Peyer's patch (tissue), 4 donors: ENCODE data around the gene GCLC. TPM values are rescaled to one million over a fixed set of nuclear protein-coding genes. Genes with fewer than 3 reads are reported as not detected.
"Not testable (repeated sequence)": the region's sequence is repeated elsewhere in the genome, so short reads cannot be mapped to it uniquely, and the experiment has no call there.

Source experiments
- DNase-seq, 3 donors: peaks; one replicate each; pipeline ENCODE4 v3.0.0-alpha.2; 2017 to 2019
- H3K27ac ChIP-seq, 4 donors: fragments of 200-600 bp; sonication (generic); one replicate each; pipeline ENCODE4 v1.5.1; 2016 to 2019
- H3K27me3 ChIP-seq, 2 donors: fragments of 200-600 bp; sonication (generic); one replicate each; pipeline ENCODE4 v1.5.1; 2019
- H3K36me3 ChIP-seq, 3 donors: fragments of 200-600 bp; sonication (generic); one replicate each; pipeline ENCODE4 v1.5.1; 2016 to 2019
- H3K4me1 ChIP-seq, 4 donors: fragments of 200-600 bp; sonication (generic); one replicate each; pipeline ENCODE4 v1.5.1; 2016 to 2019
- H3K4me3 ChIP-seq, 4 donors: fragments of 200-600 bp; sonication (generic); 1 replicate in 3 of 4; 2 replicates in 1 of 4; pipeline ENCODE4 v1.5.1; 2016 to 2019; ENCODE audit warnings: mild to moderate bottlenecking in 1 of 4
- H3K9me3 ChIP-seq, 4 donors: fragments of 200-600 bp; sonication (generic); one replicate each; pipeline ENCODE4 v1.5.1; 2016 to 2019; ENCODE audit warnings: mild to moderate bottlenecking in 1 of 4
- POLR2A ChIP-seq, 2 donors: fragments of 450-650 bp; IDR thresholded peaks; one replicate each; pipeline ENCODE4 v1.5.1; 2017; ENCODE audit warnings: antibody characterized with exemption in 2 of 2, mild to moderate bottlenecking in 2 of 2, moderate library complexity in 2 of 2
- total RNA-seq, 4 donors: library from RNA; depleted of rRNA; stranded (reverse); fragments of >200 nt; gene quantifications; one replicate each; pipeline ENCODE4 v1.1.0, GENCODE V29; 2016
- TF ChIP-seq, protein P1 (sequence below), 6 experiments: fragments of 450-650 bp in 4 of 6; fragments of 200-600 bp in 2 of 6; sonication (generic) in 1 of 6; IDR thresholded peaks; one replicate each; pipeline ENCODE4 v1.5.1; 2017 to 2019; ENCODE audit warnings: antibody characterized with exemption in 6 of 6, mild to moderate bottlenecking in 3 of 6, moderate library complexity in 1 of 6

GCLC gene
- total RNA-seq, 4 donors from 2014 or later = 77.5 to 143 (median 126) TPM

DNA sequence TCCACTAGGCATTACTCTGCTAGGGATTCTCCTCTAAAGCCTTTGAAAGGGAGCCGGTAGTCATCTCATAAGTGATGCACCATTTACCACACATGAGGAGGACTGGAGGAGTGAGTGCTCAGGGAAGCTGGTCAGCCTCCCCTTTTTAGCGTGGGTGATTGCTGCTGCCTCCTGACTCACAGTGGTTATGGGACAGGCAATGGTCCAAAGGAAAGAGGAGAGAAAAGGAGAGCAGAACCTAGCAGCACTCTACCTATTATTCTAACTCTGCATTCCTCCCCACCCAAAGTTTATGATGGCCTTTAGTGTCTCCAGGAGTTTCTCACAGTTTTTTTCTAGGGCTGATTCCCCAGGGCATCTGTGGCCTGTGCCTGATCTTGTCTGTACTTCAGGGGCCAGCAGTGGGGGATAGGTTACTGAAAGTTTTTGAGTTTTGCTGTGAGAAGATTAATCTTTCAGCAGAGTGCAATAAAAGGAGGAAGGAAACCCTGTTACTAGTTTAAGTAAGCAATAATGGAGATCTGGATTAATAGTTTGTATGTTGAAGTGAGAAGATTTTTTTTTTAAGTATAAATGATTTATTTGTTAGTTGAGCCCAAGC is 36.4 kb upstream of the GCLC start:
- H3K9me3 ChIP-seq = no peaks in the 10 kb centered on the region
- H3K27me3 ChIP-seq = no peaks in the 10 kb centered on the region
- no peak overlapping the region for H3K4me3 ChIP-seq
- DNase-seq = no peak
- H3K4me1 ChIP-seq = peaks cover 0 to 6% (median 0%) of the 10 kb centered on the region in 4 donors
- no peaks in the 10 kb centered on the region for H3K36me3 ChIP-seq
- TF ChIP-seq, protein P1, sequence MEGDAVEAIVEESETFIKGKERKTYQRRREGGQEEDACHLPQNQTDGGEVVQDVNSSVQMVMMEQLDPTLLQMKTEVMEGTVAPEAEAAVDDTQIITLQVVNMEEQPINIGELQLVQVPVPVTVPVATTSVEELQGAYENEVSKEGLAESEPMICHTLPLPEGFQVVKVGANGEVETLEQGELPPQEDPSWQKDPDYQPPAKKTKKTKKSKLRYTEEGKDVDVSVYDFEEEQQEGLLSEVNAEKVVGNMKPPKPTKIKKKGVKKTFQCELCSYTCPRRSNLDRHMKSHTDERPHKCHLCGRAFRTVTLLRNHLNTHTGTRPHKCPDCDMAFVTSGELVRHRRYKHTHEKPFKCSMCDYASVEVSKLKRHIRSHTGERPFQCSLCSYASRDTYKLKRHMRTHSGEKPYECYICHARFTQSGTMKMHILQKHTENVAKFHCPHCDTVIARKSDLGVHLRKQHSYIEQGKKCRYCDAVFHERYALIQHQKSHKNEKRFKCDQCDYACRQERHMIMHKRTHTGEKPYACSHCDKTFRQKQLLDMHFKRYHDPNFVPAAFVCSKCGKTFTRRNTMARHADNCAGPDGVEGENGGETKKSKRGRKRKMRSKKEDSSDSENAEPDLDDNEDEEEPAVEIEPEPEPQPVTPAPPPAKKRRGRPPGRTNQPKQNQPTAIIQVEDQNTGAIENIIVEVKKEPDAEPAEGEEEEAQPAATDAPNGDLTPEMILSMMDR (IDR thresholded peaks at IDR 0.05) = no peak
- no peak for TF ChIP-seq POLR2A (IDR thresholded peaks at IDR 0.05)
- H3K27ac ChIP-seq = no peak overlapping the region

DNA sequence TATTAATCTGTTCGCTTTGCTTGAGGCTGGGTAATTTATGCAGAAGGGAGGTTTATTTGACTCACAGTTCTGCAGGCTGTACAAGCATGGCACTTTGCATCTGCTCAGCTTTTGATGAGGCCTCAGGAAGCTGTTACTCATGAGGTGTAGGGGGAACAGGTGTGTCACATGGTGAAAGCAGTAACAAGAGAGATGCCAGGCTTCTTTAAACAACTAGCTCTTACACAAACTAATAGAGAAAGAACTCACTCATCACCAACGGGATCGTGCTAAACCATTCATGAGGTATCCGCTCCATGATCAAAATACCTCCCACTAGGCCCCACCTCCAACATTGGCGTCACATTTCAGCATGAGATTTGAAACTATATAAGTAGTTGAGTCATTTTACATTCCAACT is 34.4 kb upstream of the GCLC start:
- Histone ChIP-seq H3K27ac (no peak overlapping the region), H3K4me3 (no peak overlapping the region), H3K36me3 (no peaks in the 10 kb centered on the region), H3K4me1 (peaks cover 0 to 6% (median 0%) of the 10 kb centered on the region in 4 donors), H3K27me3 (no peaks in the 10 kb centered on the region), H3K9me3 (no peaks in the 10 kb centered on the region)
- no peak for DNase-seq
- TF ChIP-seq, protein P1 (IDR thresholded peaks at IDR 0.05) = no peak
- TF ChIP-seq POLR2A (IDR thresholded peaks at IDR 0.05) = no peak

DNA sequence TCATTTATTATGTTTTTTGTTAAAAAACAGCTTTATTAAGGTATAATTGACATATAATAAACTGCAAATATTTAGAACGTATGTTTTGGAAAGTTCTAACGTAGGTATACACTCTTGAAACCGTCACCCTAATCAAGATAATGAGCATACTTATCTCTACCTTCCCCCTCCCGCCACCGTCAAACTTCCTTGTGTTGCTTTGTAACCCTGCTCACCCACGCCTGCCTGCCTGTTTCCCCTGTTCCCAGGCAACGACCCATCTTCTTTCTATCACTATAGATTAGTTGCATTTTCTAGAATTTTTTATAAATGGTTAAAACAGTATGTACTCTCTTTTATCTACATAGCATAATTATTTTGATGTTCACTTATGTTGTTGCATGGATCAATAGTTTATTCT is 33.5 kb upstream of the GCLC start:
- Histone ChIP-seq H3K4me1 (peaks cover 0 to 6% (median 0%) of the 10 kb centered on the region in 4 donors), H3K27me3 (no peaks in the 10 kb centered on the region), H3K9me3 (no peaks in the 10 kb centered on the region), H3K4me3 (no peak overlapping the region), H3K27ac (no peak overlapping the region), H3K36me3 (no peaks in the 10 kb centered on the region)
- DNase-seq = no peak
- TF ChIP-seq, protein P1 (IDR thresholded peaks at IDR 0.05) = no peak
- TF ChIP-seq POLR2A (IDR thresholded peaks at IDR 0.05) = no peak

DNA sequence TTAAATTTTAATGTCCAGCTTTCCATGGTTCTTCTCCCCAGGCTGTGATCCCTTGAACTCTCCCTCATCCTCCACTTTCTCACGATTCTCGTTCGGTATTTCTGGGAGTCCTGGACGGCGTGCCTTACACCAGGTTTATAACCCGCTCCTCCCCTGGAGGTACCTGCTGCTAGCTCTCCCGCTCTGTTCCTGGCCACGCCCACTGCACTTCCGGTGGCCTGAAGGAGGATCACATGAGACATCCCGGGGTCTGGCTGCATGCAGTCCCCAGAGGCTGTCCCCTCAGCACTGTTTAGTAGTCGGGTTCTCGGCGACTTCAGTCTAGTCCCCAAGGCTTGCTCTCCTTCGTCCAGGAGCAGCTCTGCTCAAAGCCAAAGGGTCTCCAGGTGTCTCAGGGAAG is 28.4 kb upstream of the GCLC start:
- H3K36me3 ChIP-seq = no peaks in the 10 kb centered on the region
- H3K4me3 ChIP-seq = no peak overlapping the region
- no peak overlapping the region for H3K27ac ChIP-seq
- DNase-seq = no peak
- H3K27me3 ChIP-seq = no peaks in the 10 kb centered on the region
- H3K4me1 ChIP-seq = no peaks in the 10 kb centered on the region
- no peaks in the 10 kb centered on the region for H3K9me3 ChIP-seq
- TF ChIP-seq POLR2A (IDR thresholded peaks at IDR 0.05) = no peak
- TF ChIP-seq, protein P1 (IDR thresholded peaks at IDR 0.05) = no peak

GRCh38 chr6:53572379-53572778 is 27.5 kb upstream of the GCLC start:
- not testable (repeated sequence) for H3K36me3 ChIP-seq, H3K9me3 ChIP-seq

GRCh38 chr6:53568776-53569616 is 24.1 kb upstream of the GCLC start:
- Histone ChIP-seq H3K36me3 (no peaks in the 10 kb centered on the region), H3K4me1 (no peaks in the 10 kb centered on the region), H3K27ac (no peak overlapping the region), H3K27me3 (no peaks in the 10 kb centered on the region), H3K9me3 (no peaks in the 10 kb centered on the region), H3K4me3 (no peak overlapping the region)
- no peak for DNase-seq
- TF ChIP-seq, protein P1 (IDR thresholded peaks at IDR 0.05) = no peak
- TF ChIP-seq POLR2A (IDR thresholded peaks at IDR 0.05) = no peak

More at GRCh38 chr6:53572379-53572778, 27.5 kb upstream of the GCLC start:
- H3K27ac ChIP-seq, H3K4me3 ChIP-seq, H3K4me1 ChIP-seq, DNase-seq, H3K27me3 ChIP-seq: not testable (repeated sequence)
